ENCODE data around the gene PLEKHF1. TPM values are rescaled to one million over a fixed set of nuclear protein-coding genes. Genes with fewer than 3 reads are reported as not detected.
A peak's percentile ranks its signal among the peaks of the same experiment; 100 is the strongest.

The PLEKHF1 gene
- polyA plus RNA-seq, 3 donors from 2014 or later = 107 to 244 (median 141) TPM

DNA sequence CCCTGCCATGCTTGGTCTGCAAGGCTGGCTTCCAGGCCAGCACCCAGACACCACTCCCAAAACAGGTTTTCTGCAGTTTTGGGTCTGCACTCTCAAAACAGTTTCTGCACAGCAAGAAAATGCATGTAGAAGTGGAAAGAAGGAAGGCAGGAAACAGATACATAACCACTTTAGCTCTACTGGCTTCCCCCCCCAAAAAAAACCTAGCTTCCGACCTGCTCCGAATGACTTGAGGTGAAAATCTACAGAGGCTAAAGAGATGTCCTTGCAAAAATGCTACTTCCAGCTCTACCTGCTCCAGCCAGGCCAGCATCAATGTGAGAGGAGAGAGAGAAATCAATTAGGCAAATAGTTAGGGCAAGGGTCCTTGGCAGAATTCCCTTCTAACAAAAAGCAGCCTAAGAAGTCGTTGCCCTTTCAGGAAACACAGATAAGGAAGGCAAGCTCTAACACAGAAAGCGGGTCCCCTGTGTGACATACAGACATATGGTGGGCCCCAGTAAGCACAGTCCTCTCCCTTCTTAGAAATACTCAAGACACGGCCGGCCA is 46.4 kb downstream of the PLEKHF1 start:
- no peak for DNase-seq
- H3K4me1 Mint-ChIP-seq = peaks cover 72 to 76% of the 10 kb centered on the region in 2 donors
- peaks cover 7 to 23% (median 15%) of the 10 kb centered on the region in 3 donors for H3K27me3 Mint-ChIP-seq (ENCODE audit: low read depth in 3 of 3)
- peaks cover 0 to 6% (median 5%) of the 10 kb centered on the region in 3 donors for H3K36me3 Mint-ChIP-seq
- H3K27ac Mint-ChIP-seq = peak overlapping the region; percentile 85 to 93 (median 88)
- H3K4me3 Mint-ChIP-seq = peak overlapping the region; percentile 83 to 97 (median 91)
- no peaks in the 10 kb centered on the region for H3K9me3 Mint-ChIP-seq

DNA sequence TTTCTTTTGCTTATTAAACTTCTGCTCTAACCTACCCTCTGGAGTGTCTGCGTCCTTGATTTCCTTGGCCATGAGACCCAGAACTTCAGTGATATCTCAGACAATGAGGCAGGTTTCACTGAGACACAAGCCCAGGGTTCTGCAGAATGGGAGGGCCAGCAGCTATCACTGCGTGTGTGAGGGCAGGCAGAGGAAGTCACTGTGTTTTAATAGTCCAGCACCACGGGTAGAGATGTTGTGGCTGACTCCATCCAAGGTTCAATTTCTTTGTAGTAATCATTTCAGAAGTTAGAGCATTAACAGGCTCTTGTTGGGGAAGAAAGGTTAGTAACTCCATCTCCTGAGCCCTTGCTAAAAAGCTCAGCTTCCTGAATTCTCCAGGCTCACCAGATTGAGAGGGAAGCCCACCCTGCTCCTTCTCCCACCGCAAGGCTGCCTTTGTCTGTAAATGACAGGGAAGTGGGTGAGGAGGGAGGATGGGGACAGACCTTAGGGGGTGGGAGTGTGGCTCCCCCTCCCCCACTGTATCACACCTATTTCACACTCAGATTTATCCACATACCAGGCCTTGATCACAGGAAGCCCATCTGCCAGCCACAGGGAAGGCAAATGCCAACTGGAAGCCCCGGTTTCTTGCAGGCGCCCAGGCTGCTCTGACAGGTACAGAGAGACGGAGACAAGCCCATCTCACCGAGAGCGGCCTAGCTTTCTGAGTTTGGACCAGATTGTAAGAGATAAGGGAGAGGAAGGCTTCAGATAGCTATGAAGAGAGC is 47.7 kb downstream of the PLEKHF1 start:
- Mint-ChIP-seq H3K27ac (peak overlapping the region; percentile 88 to 99 (median 91)), H3K36me3 (no peaks in the 10 kb centered on the region), H3K27me3 (ENCODE audit: low read depth in 3 of 3) (peaks cover 7 to 23% (median 15%) of the 10 kb centered on the region in 3 donors), H3K9me3 (no peaks in the 10 kb centered on the region), H3K4me3 (peak overlapping the region; percentile 83 to 97 (median 91)), H3K4me1 (peaks cover 73 to 79% of the 10 kb centered on the region in 2 donors)
- peak; percentile 15 to 27 (median 21) for DNase-seq

DNA sequence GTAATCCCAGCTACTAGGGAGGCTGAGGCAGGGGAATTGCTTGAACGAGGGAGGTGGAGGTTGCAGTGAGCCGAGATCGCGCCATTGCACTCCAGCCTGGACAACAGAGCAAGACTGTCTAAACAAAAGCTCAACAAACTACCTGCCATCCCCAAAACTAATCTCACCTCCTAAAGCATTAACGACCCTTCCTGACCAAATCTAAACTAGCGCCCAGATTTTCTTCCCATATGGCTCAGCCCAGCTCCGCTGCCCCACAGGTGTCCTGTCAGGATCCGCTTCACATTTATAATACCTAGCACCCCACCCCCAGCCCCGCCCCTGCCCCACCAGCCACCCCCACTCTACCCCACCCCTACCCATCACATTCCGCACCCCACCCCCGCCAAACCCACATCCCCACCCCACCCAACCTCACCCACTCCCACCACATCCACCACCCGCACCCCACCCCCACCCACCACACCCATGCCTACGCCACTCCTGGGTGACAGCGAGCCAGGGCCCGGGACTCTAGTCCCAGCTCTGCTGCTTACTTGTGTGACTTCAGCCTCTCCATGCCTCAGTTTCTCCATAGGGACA is 49.2 kb downstream of the PLEKHF1 start:
- H3K9me3 Mint-ChIP-seq = no peaks in the 10 kb centered on the region
- H3K4me3 Mint-ChIP-seq = peak overlapping the region; percentile 83 to 97 (median 91)
- peaks cover 7 to 23% (median 15%) of the 10 kb centered on the region in 3 donors for H3K27me3 Mint-ChIP-seq (ENCODE audit: low read depth in 3 of 3)
- no peaks in the 10 kb centered on the region for H3K36me3 Mint-ChIP-seq
- H3K4me1 Mint-ChIP-seq = peaks cover 61 to 68% of the 10 kb centered on the region in 2 donors
- H3K27ac Mint-ChIP-seq = peak overlapping the region; percentile 88 to 99 (median 91)
- peak in 2 of 3 donors; percentile 59 to 67 for DNase-seq

DNA sequence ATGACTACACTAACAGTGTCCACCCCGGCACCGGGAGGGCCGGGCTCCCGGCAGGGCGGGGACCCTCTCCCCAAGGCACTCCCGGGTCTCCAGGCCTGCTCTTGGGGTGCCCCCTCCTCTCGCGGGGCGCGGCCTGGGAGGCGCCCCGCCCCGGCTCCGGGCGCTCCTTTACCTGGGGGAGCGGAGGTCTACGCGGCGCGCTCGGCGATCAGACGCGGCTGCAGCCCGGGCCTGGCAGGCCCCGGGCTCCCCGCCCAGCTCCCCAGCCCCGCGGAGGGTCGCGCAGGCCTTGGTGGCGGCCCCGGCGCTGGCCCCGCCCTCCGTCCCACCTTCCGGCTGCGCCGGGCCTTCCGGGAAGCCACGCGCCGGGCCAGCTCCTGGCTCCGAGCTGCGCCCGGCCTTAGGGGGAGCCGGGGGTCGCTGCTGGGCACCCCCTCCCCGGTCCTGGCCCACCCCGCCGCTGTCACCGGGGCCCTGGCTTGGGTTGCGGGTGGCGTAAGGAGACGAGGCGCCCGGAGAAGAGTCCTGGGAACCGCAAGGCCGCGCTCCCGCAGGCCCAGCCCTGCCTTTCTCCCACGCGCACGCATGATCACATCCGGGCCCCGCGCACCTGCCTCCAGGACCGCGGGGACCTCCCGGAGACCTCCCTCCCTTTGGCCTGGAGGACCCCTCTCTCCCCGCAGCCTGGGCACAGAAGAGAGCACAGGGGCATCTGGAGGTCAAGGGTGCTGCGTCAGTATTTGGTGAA is 49.9 kb downstream of the PLEKHF1 start, which contains the start of gene C19orf12:
C19orf12 (minus strand) TSS at position 309 of the 748 bp plus-strand sequence. CDS start 6,848 bp downstream, outside the sequence.
- peak within 1 kb of the TSS; percentile 92 to 99 (median 94) for H3K27ac Mint-ChIP-seq
- H3K36me3 Mint-ChIP-seq = no peaks in the 10 kb centered on the region
- peak; percentile 60 to 71 (median 65) for DNase-seq
- no peaks in the 10 kb centered on the region for H3K9me3 Mint-ChIP-seq
- H3K4me3 Mint-ChIP-seq = peak within 1 kb of the TSS; percentile 86 to 97 (median 91)
- H3K4me1 Mint-ChIP-seq = peaks cover 56 to 62% of the 10 kb centered on the region in 2 donors
- H3K27me3 Mint-ChIP-seq (ENCODE audit: low read depth in 3 of 3) = peaks cover 7 to 23% (median 15%) of the 10 kb centered on the region in 3 donors

DNA sequence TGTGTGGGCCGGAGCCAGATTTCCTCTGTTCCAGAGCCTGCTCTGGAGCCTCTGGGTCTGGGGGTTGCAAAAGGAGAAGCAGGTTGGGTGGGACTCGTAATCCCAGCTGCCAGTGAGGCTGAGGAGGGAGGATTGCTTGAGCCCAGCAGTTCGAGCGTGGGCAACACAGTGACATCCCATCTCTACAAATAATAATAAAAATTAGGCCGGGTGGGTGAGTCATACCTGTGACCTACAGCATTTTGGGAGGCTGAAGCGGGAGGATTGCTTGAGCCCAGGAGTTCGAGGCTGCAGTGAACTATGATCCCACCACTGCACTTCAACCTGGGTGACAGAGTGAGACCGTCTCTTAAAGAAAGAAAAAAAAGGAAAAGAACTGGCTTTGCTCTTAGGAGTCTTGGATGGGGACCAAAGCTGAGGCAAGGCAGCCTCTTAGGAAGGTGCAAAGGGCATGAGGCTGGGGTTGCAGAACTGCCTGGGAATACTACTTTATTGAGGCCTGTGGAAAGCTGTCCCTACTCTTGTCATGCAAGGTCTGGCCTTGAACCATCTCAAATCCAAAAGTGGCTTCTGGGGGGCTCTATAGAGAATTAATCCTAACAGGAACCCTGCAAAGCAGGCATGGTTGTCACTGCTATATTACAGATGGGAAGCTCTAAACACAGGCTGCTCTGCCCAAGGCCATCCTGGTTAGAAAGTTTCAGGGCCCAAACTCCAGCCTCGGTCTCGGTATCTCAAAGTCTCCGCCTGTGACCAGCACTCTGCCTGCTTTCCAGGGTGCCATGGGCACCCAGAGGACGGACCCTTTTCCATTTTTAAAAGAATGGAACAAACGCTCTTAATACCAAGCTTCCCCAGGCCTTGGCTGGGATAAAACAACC is 50.7 kb downstream of the PLEKHF1 start:
- H3K36me3 Mint-ChIP-seq = no peaks in the 10 kb centered on the region
- no peak for DNase-seq
- H3K9me3 Mint-ChIP-seq = no peaks in the 10 kb centered on the region
- peak overlapping the region; percentile 86 to 93 (median 89) for H3K4me3 Mint-ChIP-seq
- peaks cover 49 to 54% of the 10 kb centered on the region in 2 donors for H3K4me1 Mint-ChIP-seq
- H3K27me3 Mint-ChIP-seq (ENCODE audit: low read depth in 3 of 3) = peaks cover 7 to 23% (median 16%) of the 10 kb centered on the region in 3 donors
- peak overlapping the region; percentile 91 to 96 (median 94) for H3K27ac Mint-ChIP-seq

DNA sequence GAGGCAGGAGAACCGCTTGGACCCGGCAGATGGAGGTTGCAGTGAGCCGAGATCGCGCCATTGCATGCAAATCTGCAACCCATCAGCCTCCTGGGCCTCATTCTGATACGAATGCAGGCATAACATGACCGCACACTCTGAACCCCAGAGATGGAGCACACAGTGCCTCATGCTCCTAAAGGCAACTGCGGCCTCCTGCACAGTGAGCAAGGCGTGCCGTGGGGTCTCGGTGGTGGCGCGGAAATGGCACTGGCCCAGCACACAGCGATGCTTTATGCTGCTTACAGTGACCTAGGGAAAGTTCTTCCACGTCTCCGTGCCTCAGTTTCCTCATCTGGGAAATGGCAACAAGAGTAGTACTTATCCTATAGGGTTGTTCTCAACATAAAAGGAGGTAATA is 51.8 kb downstream of the PLEKHF1 start:
- Mint-ChIP-seq H3K4me1 (peaks cover 39 to 43% of the 10 kb centered on the region in 2 donors), H3K9me3 (no peaks in the 10 kb centered on the region), H3K27me3 (ENCODE audit: low read depth in 3 of 3) (peaks cover 7 to 23% (median 17%) of the 10 kb centered on the region in 3 donors), H3K36me3 (no peaks in the 10 kb centered on the region), H3K4me3 (no peak overlapping the region), H3K27ac (peak overlapping the region in 3 of 6 donors; percentile 91 to 95 (median 94))
- no peak for DNase-seq

DNA sequence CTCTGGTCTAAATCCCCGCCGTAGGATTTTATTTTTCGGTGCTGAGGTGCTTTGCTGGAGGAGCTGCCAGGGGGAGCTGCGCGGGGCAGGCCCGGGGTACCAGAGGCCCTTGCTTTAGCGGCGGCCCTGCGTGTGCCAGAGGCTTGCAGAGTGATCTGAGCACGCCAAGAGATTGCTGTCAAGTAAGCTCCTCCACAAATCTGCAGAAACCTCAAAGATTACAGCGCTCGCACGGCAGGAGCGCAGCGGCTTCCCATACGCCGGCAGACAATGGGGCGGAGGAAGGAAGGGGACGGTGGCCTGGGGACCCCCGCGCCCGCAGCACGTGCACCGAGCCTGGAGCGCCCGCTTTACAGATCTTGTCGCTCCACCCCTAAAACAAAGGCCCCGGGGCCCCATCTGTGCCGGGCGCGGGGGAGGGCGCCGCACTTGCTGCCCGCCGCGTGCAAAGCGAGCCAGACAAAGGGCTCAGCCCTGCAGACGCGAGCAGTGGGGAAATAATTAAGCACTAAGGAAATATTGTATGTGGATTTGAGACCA is 58.9 kb downstream of the PLEKHF1 start:
- peak overlapping the region; percentile 27 to 71 (median 60) for H3K4me3 Mint-ChIP-seq
- DNase-seq = no peak
- no peaks in the 10 kb centered on the region for H3K9me3 Mint-ChIP-seq
- H3K36me3 Mint-ChIP-seq = no peaks in the 10 kb centered on the region
- H3K4me1 Mint-ChIP-seq = peaks cover 0 to 4% of the 10 kb centered on the region in 2 donors
- H3K27me3 Mint-ChIP-seq (ENCODE audit: low read depth in 3 of 3) = peaks cover 5 to 17% (median 10%) of the 10 kb centered on the region in 3 donors
- no peak overlapping the region for H3K27ac Mint-ChIP-seq

DNA sequence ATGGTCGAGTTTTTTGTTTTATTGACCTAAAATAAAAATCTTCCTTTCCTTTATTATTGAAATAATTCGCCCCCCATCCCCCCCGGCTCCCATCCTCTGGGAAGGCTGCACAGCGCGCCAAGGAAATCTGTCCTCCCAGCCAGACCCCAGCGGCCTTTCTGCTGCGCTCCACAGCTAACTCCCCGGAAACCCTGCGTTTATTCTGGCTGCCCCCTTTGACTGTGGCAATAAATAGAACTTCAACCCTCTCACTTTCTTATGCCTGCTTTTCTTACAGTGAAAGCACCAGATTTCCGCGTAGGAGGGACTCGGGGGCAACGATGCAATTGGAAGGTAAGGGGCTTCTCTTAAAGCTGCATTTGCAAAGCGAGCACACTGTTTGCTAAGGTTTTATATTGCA is 59.5 kb downstream of the PLEKHF1 start:
- Mint-ChIP-seq H3K27me3 (ENCODE audit: low read depth in 3 of 3) (peaks cover 5 to 19% (median 10%) of the 10 kb centered on the region in 3 donors), H3K27ac (no peak overlapping the region), H3K4me3 (no peak overlapping the region), H3K4me1 (peaks cover 0 to 4% of the 10 kb centered on the region in 2 donors), H3K36me3 (no peaks in the 10 kb centered on the region), H3K9me3 (no peaks in the 10 kb centered on the region)
- DNase-seq = no peak

Other genes starting within 250 kb of the PLEKHF1 start
- under 1 TPM in 2 of 3 donors, not detected in 1; 0.41 to 0.48 TPM for gene VSTM2B, start 139.5 kb upstream of the PLEKHF1 start, polyA plus RNA-seq
- 100 to 1,000 TPM; 174 to 222 (median 184) TPM for gene POP4, start 59.2 kb upstream of the PLEKHF1 start, polyA plus RNA-seq
- gene C19orf12, start 49.8 kb downstream of the PLEKHF1 start, polyA plus RNA-seq = 10 to 100 TPM; 32.4 to 68.3 (median 60.3) TPM
- under 1 TPM in 2 of 3 donors, not detected in 1; 0.22 to 0.39 TPM for gene CCNE1, start 146.5 kb downstream of the PLEKHF1 start, polyA plus RNA-seq

Measured in immature natural killer cell (primary cell).